Middle frontal gyrus (tissue), 1 donor: ENCODE measurements around the gene MC4R.

Source experiments
- DNase-seq: peaks from one replicate; pipeline ENCODE4 v3.0.0-alpha.2; 2015; ENCODE audit warnings: low spot score; ENCODE audit errors: extremely low spot score

The MC4R gene

DNA sequence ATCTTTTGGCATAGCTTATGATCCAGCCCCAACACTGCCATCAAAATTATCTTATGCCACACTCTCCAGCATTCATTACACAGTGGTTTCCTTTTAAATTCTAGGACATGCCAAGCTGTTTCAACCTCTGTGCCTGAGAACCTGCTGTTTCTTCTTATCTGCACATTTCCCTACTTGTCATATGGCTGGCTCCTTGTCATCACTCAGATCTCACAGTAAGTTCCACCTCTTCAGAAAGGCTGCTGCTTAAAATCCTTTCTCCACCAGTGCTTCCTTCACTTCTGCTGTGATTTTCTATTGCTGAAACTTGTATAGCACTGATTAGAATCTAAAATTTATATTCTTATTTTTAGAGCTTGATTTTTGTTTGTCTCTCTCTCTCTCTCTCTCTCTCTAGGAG, 43.4 kb downstream of the MC4R start:
- DNase-seq: no peak

DNA sequence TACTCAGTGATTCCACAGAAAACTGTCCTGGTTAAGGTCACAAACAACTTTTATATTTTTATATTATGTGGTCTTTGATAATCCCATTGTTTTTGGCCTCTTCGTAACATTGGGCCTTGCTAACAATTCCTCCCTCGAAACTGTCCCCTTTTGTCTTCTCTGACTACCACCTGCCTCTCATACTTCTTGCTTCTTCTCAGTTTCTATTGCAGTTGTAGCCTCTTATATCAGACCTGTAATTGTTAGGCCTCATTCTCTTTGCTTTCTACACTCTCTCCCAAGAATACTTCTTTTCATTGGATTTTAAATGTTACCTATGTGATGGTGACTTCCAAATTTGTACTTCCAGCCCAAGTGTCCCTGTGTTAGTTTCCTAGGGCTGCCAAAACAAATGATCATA, 44.7 kb downstream of the MC4R start:
- DNase-seq: no peak

DNA sequence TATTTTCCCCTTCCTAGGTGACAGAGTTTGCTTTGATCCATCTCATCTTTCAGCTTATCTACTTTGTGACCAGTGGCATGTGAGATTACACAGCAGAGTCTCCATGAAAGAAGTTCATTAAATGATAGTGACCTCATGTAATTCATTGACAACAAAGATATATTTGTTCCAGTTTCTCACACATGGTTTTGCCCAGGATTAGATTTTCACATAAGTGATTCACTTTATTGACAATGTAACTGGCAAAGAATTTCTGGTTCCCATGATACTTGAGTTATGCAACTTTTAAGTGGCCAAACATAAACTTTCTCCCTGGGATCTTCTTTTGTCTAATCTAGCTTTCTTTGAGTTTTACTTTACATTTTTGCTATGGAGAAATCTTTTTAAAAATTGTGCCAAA, 50.0 kb downstream of the MC4R start:
- no peak for DNase-seq
